HepG2 (cell line): ENCODE results near the gene POLD3. TPM values are rescaled to one million over a fixed set of nuclear protein-coding genes. Genes with fewer than 3 reads are reported as not detected.

ENCODE experiments used
- IKZF4 ChIP-seq: sonication (generic); formaldehyde crosslinking; IDR thresholded peaks from 2 replicates; pipeline ENCODE4 v1.5.1; 2020; ENCODE audit warnings: borderline replicate concordance, mild to moderate bottlenecking, low read depth, missing genetic modification reagents; ENCODE audit errors: not compliant biosample characterization
- MAZ ChIP-seq, 2 experiments: sonication (generic) in 1 of 2; formaldehyde crosslinking in 1 of 2; IDR thresholded peaks; 2 replicates each; pipeline versions ENCODE4 v1.5.0 to v1.6.1; 2012 to 2020; ENCODE audit warnings: low read depth in 2 of 2, mild to moderate bottlenecking in 2 of 2, borderline replicate concordance in 1 of 2, improper control_type of control experiment in 1 of 2, low read length in 1 of 2, missing genetic modification reagents in 1 of 2, moderate library complexity in 1 of 2
- RARA ChIP-seq: IDR thresholded peaks from 2 replicates; pipeline ENCODE4 v1.6.1; 2016; ENCODE audit warnings: missing genetic modification reagents, missing compliant biosample characterization
- ZNF138 ChIP-seq: sonication (generic); formaldehyde crosslinking; IDR thresholded peaks from 2 replicates; pipeline ENCODE4 v1.5.0; 2020; ENCODE audit warnings: mild to moderate bottlenecking, low read depth, missing genetic modification reagents
- ZNF451 ChIP-seq: sonication (generic); formaldehyde crosslinking; IDR thresholded peaks from 2 replicates; pipeline ENCODE4 v1.5.0; 2020; ENCODE audit warnings: mild to moderate bottlenecking, missing genetic modification reagents
- ZSCAN9 ChIP-seq: IDR thresholded peaks from 2 replicates; pipeline ENCODE4 v1.6.1; 2016; ENCODE audit warnings: borderline replicate concordance
- polyA plus RNA-seq, 8 experiments: library from polyadenylated mRNA; depleted of rRNA in 3 of 8; stranded (reverse) in 7 of 8; unstranded in 1 of 8; fragments of >200 nt; fragmentation: Illumina TruSeq in 4 of 8; extraction: Trizol in 4 of 8; gene quantifications; 2 replicates each; pipeline versions ENCODE4 v1.2.1 to v1.2.3, GENCODE V29; 2011 to 2016; ENCODE audit warnings: low read depth in 4 of 8, missing spikeins in 1 of 8, mixed read lengths in 1 of 8; ENCODE audit not compliant: insufficient read depth in 1 of 8
- total RNA-seq, 5 experiments: library from RNA; depleted of rRNA; stranded (reverse); fragments of >200 nt; fragmentation: Illumina TruSeq; extraction: Trizol; gene quantifications; 2 replicates each; pipeline ENCODE4 v1.2.3, GENCODE V29; 2016; ENCODE audit warnings: low read depth in 1 of 5
- TF ChIP-seq, protein P1 (sequence below): sonication (generic); formaldehyde crosslinking; IDR thresholded peaks from 2 replicates; pipeline ENCODE4 v1.5.0; 2020; ENCODE audit warnings: missing genetic modification reagents
- TF ChIP-seq, protein P2 (sequence below): sonication (generic); formaldehyde crosslinking; IDR thresholded peaks from 2 replicates; pipeline ENCODE4 v1.5.0; 2020; ENCODE audit warnings: missing genetic modification reagents, mild to moderate bottlenecking, borderline replicate concordance
- TF ChIP-seq, protein P3 (sequence below): IDR thresholded peaks from 2 replicates; pipeline ENCODE4 v1.6.1; 2012; ENCODE audit warnings: low read length, improper control_type of control experiment
- TF ChIP-seq, protein P4 (sequence below): sonication (generic); formaldehyde crosslinking; IDR thresholded peaks from 2 replicates; pipeline ENCODE4 v1.5.0; 2020; ENCODE audit warnings: missing genetic modification reagents
- TF ChIP-seq, protein P5 (sequence below): sonication (generic); formaldehyde crosslinking; IDR thresholded peaks from 2 replicates; pipeline ENCODE4 v1.4.0; 2020; ENCODE audit warnings: mild to moderate bottlenecking, missing genetic modification reagents
- TF ChIP-seq, protein P6 (sequence below): sonication (generic); formaldehyde crosslinking; conservative IDR thresholded peaks from 2 replicates; pipeline ENCODE4 v1.8.0; 2022; ENCODE audit warnings: low read depth, missing genetic modification reagents
- TF ChIP-seq, protein P7 (sequence below): IDR thresholded peaks from 2 replicates; pipeline ENCODE4 v1.6.1; 2016; ENCODE audit warnings: control low read depth
- TF ChIP-seq, protein P8 (sequence below): sonication (generic); formaldehyde crosslinking; IDR thresholded peaks from 2 replicates; pipeline ENCODE4 v1.8.0; 2022; ENCODE audit warnings: mild to moderate bottlenecking, missing genetic modification reagents

The POLD3 gene
- total and polyA plus RNA-seq, 2 of the 13 experiments (the other 11 are each of a cell fraction or from before 2014, with no cell fraction given): 6.3 to 18.9 TPM

DNA sequence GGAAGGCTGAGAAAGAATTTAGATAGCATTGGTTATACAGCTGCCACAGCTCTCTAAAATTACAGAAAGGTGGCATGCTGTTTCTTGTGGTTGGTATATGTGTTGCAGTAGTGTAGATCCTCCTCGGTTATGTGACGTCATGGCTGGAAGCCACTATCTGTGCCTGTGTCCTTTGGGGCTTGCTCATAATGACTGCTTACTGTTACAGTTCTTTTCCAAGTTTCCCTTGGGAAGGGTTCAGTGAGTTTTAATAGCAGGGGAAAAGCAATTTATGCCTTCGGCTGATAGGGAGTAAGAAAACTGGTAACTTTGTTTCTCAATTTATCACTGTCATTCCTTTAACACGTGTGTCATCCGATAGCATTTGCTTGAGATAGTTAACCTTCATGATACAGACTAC lies 47.2 kb downstream of the POLD3 start (continued):
- TF ChIP-seq, protein P1, sequence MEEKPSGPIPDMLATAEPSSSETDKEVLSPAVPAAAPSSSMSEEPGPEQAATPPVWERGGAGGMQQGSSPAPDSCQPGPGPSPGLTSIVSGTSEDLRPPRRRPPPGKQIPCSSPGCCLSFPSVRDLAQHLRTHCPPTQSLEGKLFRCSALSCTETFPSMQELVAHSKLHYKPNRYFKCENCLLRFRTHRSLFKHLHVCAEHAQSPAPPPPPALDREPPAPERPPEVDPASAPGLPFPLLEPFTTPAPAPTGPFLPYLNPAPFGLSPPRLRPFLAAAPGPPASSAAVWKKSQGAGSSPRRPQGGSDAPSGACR (CRISPR knock-in tag): no peak
- TF ChIP-seq, protein P2, sequence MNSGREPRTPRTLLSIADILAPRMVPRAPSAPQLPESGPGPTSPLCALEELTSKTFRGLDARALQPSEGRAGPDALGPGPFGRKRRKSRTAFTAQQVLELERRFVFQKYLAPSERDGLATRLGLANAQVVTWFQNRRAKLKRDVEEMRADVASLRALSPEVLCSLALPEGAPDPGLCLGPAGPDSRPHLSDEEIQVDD (CRISPR knock-in tag): no peak
- TF ChIP-seq, protein P3, sequence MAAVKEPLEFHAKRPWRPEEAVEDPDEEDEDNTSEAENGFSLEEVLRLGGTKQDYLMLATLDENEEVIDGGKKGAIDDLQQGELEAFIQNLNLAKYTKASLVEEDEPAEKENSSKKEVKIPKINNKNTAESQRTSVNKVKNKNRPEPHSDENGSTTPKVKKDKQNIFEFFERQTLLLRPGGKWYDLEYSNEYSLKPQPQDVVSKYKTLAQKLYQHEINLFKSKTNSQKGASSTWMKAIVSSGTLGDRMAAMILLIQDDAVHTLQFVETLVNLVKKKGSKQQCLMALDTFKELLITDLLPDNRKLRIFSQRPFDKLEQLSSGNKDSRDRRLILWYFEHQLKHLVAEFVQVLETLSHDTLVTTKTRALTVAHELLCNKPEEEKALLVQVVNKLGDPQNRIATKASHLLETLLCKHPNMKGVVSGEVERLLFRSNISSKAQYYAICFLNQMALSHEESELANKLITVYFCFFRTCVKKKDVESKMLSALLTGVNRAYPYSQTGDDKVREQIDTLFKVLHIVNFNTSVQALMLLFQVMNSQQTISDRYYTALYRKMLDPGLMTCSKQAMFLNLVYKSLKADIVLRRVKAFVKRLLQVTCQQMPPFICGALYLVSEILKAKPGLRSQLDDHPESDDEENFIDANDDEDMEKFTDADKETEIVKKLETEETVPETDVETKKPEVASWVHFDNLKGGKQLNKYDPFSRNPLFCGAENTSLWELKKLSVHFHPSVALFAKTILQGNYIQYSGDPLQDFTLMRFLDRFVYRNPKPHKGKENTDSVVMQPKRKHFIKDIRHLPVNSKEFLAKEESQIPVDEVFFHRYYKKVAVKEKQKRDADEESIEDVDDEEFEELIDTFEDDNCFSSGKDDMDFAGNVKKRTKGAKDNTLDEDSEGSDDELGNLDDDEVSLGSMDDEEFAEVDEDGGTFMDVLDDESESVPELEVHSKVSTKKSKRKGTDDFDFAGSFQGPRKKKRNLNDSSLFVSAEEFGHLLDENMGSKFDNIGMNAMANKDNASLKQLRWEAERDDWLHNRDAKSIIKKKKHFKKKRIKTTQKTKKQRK: no peak
- TF ChIP-seq IKZF4 (CRISPR knock-in tag) (no peak), RARA (no peak), ZNF138 (CRISPR knock-in tag) (no peak), MAZ (IDR thresholded peaks at IDR 0.05; ENCODE audit: borderline replicate concordance, low read depth, low read length) (no peak), MAZ (CRISPR knock-in tag; IDR thresholded peaks at IDR 0.05; ENCODE audit: low read depth) (no peak), ZSCAN9 (CRISPR knock-in tag) (no peak), ZNF451 (no peak)
- TF ChIP-seq, protein P4, sequence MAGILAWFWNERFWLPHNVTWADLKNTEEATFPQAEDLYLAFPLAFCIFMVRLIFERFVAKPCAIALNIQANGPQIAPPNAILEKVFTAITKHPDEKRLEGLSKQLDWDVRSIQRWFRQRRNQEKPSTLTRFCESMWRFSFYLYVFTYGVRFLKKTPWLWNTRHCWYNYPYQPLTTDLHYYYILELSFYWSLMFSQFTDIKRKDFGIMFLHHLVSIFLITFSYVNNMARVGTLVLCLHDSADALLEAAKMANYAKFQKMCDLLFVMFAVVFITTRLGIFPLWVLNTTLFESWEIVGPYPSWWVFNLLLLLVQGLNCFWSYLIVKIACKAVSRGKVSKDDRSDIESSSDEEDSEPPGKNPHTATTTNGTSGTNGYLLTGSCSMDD: no peak
- TF ChIP-seq, protein P5, sequence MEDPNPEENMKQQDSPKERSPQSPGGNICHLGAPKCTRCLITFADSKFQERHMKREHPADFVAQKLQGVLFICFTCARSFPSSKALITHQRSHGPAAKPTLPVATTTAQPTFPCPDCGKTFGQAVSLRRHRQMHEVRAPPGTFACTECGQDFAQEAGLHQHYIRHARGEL (CRISPR knock-in tag): no peak
- TF ChIP-seq, protein P6, sequence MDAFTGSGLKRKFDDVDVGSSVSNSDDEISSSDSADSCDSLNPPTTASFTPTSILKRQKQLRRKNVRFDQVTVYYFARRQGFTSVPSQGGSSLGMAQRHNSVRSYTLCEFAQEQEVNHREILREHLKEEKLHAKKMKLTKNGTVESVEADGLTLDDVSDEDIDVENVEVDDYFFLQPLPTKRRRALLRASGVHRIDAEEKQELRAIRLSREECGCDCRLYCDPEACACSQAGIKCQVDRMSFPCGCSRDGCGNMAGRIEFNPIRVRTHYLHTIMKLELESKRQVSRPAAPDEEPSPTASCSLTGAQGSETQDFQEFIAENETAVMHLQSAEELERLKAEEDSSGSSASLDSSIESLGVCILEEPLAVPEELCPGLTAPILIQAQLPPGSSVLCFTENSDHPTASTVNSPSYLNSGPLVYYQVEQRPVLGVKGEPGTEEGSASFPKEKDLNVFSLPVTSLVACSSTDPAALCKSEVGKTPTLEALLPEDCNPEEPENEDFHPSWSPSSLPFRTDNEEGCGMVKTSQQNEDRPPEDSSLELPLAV (CRISPR knock-in tag): no peak
- TF ChIP-seq, protein P7, sequence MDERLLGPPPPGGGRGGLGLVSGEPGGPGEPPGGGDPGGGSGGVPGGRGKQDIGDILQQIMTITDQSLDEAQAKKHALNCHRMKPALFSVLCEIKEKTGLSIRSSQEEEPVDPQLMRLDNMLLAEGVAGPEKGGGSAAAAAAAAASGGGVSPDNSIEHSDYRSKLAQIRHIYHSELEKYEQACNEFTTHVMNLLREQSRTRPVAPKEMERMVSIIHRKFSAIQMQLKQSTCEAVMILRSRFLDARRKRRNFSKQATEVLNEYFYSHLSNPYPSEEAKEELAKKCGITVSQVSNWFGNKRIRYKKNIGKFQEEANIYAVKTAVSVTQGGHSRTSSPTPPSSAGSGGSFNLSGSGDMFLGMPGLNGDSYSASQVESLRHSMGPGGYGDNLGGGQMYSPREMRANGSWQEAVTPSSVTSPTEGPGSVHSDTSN (CRISPR knock-in tag): no peak
- TF ChIP-seq, protein P8, sequence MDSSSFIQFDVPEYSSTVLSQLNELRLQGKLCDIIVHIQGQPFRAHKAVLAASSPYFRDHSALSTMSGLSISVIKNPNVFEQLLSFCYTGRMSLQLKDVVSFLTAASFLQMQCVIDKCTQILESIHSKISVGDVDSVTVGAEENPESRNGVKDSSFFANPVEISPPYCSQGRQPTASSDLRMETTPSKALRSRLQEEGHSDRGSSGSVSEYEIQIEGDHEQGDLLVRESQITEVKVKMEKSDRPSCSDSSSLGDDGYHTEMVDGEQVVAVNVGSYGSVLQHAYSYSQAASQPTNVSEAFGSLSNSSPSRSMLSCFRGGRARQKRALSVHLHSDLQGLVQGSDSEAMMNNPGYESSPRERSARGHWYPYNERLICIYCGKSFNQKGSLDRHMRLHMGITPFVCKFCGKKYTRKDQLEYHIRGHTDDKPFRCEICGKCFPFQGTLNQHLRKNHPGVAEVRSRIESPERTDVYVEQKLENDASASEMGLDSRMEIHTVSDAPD (CRISPR knock-in tag): no peak
